K562 (cell line): ENCODE data around the gene ABHD17C. TPM values are rescaled to one million over a fixed set of nuclear protein-coding genes. Genes with fewer than 3 reads are reported as not detected.

Experiments used
- ATAC-seq: fragments of 200-7000 bp; cut with Tn5 transposase; 3 replicates; pipeline ENCODE4 v1.9.1; 2020; ENCODE audit warnings: moderate library complexity
- BruUV-seq: library from RNA; stranded (reverse); fragments of 400-500 nt; replicated peaks from 2 replicates; lab custom pipeline; 2021; lab: Mats Ljungman, UMichigan
- CTCF ChIA-PET: fragments of 300-600 bp; formaldehyde crosslinking; extraction: SDS; loops from one replicate; lab custom pipeline; 2021; ENCODE audit warnings: low intra/inter-chr PET ratio; lab: Yijun Ruan, JAX
- POLR2A ChIA-PET: fragments of 300-600, 350-650 bp; sonication (Branson Sonifier 250); formaldehyde crosslinking; extraction: SDS; loops from one replicate; lab custom pipeline; 2021; ENCODE audit warnings: antibody characterized with exemption, inconsistent platforms; lab: Yijun Ruan, JAX
- DNase-seq, 4 experiments: peaks; one replicate each; pipeline versions ENCODE4 v3.0.0 to v3.0.0-alpha.2; 2011 to 2018; ENCODE audit warnings: low spot score in 3 of 4, mixed read lengths in 3 of 4; ENCODE audit errors: extremely low read depth in 1 of 4
- FAIRE-seq: peaks from 2 replicates; lab custom pipeline; 2011; peaks lifted over from hg19 to GRCh38; lab: Jason Lieb, UNC
- H2AFZ ChIP-seq: 2 replicates; pipeline ENCODE4 v1.6.0; 2011; ENCODE audit warnings: low read depth, low read length, control low read depth, inconsistent platforms
- H3K27ac ChIP-seq: fragments of 200-600 bp; 3 replicates; pipeline ENCODE4 v1.8.0; 2011; ENCODE audit warnings: low read depth, mild to moderate bottlenecking, control low read depth, inconsistent platforms, low read length, moderate library complexity, mixed read lengths; ENCODE audit errors: extremely low read depth
- H3K27me3 ChIP-seq, 2 experiments: fragments of 300-600 bp in 1 of 2; 2 replicates in 1 of 2; 3 replicates in 1 of 2; pipeline versions ENCODE4 v1.6.0 to v1.8.0; 2011; ENCODE audit warnings: inconsistent platforms in 2 of 2, low read length in 2 of 2, mild to moderate bottlenecking in 1 of 2, mixed read lengths in 1 of 2, moderate library complexity in 1 of 2; ENCODE audit not compliant: control insufficient read depth in 2 of 2, insufficient read depth in 2 of 2
- H3K36me3 ChIP-seq: fragments of 300-600 bp; 3 replicates; pipeline ENCODE4 v1.8.0; 2011; ENCODE audit warnings: mild to moderate bottlenecking, low read length, inconsistent platforms; ENCODE audit not compliant: control insufficient read depth, insufficient read depth
- H3K4me1 ChIP-seq, 2 experiments: fragments of 200-600 bp in 1 of 2; replicated peaks in 1 of 2; 2 replicates in 1 of 2; 3 replicates in 1 of 2; pipeline versions ENCODE4 v1.5.1 to v1.8.0; 2011; ENCODE audit warnings: inconsistent platforms in 2 of 2, low read length in 2 of 2, mild to moderate bottlenecking in 1 of 2, mixed read lengths in 1 of 2, moderate library complexity in 1 of 2; ENCODE audit not compliant: control insufficient read depth in 2 of 2, insufficient read depth in 2 of 2
- H3K4me2 ChIP-seq: 2 replicates; pipeline ENCODE4 v1.6.1; 2011; ENCODE audit warnings: low read length, control low read depth, inconsistent platforms, mixed read lengths; ENCODE audit not compliant: insufficient read depth
- H3K4me3 ChIP-seq: fragments of 200-600 bp; sonication (generic), shearing (Covaris generic); 2 replicates; pipeline ENCODE4 v1.5.1; 2016; ENCODE audit warnings: control low read depth, inconsistent platforms
- H3K79me2 ChIP-seq: fragments of 200-600 bp; 3 replicates; pipeline ENCODE4 v1.8.0; 2011; ENCODE audit warnings: low read length, inconsistent platforms; ENCODE audit not compliant: control insufficient read depth, insufficient read depth
- H3K9ac ChIP-seq, 2 experiments: 2 replicates each; pipeline versions ENCODE4 v1.6.0 to v1.6.1; 2011; ENCODE audit warnings: low read depth in 2 of 2, low read length in 2 of 2, control low read depth in 1 of 2, inconsistent platforms in 1 of 2, mild to moderate bottlenecking in 1 of 2, mixed read lengths in 1 of 2; ENCODE audit not compliant: insufficient read depth in 1 of 2
- H3K9me1 ChIP-seq: one replicate; pipeline ENCODE4 v1.6.0; 2011; ENCODE audit warnings: inconsistent platforms, mild to moderate bottlenecking, low read length, moderate library complexity; ENCODE audit not compliant: control insufficient read depth, insufficient read depth
- H3K9me3 ChIP-seq: replicated peaks from 2 replicates; pipeline ENCODE4 v1.5.1; 2011; ENCODE audit warnings: low read depth, low read length, inconsistent platforms; ENCODE audit not compliant: control insufficient read depth, insufficient read depth
- H4K20me1 ChIP-seq: replicated peaks from 2 replicates; pipeline ENCODE4 v1.6.1; 2011; ENCODE audit warnings: low read length, inconsistent platforms, mixed read lengths; ENCODE audit not compliant: control insufficient read depth, insufficient read depth
- POLR2AphosphoS5 ChIP-seq: IDR thresholded peaks from 2 replicates; pipeline ENCODE4 v1.6.1; 2011; ENCODE audit warnings: mild to moderate bottlenecking, low read depth, low read length, moderate library complexity; ENCODE audit not compliant: control insufficient read depth, insufficient read depth
- SAFB2 ChIP-seq: fragments of 200-400 bp; formaldehyde crosslinking; IDR thresholded peaks from 2 replicates; pipeline ENCODE4 v1.6.1; 2018; ENCODE audit warnings: borderline replicate concordance, low read length, low read depth, moderate library complexity; ENCODE audit not compliant: severe bottlenecking
- SNIP1 ChIP-seq: fragments of 450-650 bp; IDR thresholded peaks from 2 replicates; pipeline ENCODE4 v1.7.1; 2017; ENCODE audit warnings: low read depth, mild to moderate bottlenecking
- ZC3H11A ChIP-seq: IDR thresholded peaks from 2 replicates; pipeline ENCODE4 v1.6.1; 2012; ENCODE audit warnings: low read depth, low read length, improper control_type of control experiment
- ZNF274 ChIP-seq: IDR thresholded peaks from 2 replicates; pipeline ENCODE4 v1.6.1; 2011; ENCODE audit warnings: low read depth, mild to moderate bottlenecking, low read length, moderate library complexity, borderline replicate concordance
- WGBS: fragments of 100-300 bp; shearing (Covaris generic); methylation state at CpG from one replicate; pipeline ENCODE4 v1.1.6; 2016; ENCODE audit warnings: low coverage, mixed read lengths; ENCODE audit not compliant: insufficient coverage; ENCODE audit errors: missing lambda C conversion rate; 5-methylcytosine and 5-hydroxymethylcytosine counted together
- in situ Hi-C: fragments of 300-500 bp; cut with MboI; formaldehyde crosslinking; loops from 4 replicates; pipeline ENCODE4 v1.15.0; 2018; ENCODE audit warnings: inconsistent platforms, mixed read lengths
- intact Hi-C: fragments of 100-400 bp; cut with micrococcal nuclease; formaldehyde crosslinking; loops from 2 replicates; pipeline ENCODE4 v1.14.2; 2022
- polyA plus RNA-seq, 8 experiments: library from polyadenylated mRNA; depleted of rRNA in 4 of 8; stranded (reverse) in 5 of 8; unstranded in 3 of 8; fragments of >200 nt; fragmentation: Nextera tagmentation in 2 of 8; fragmentation: Illumina TruSeq in 1 of 8; extraction: Ambion mirVana in 2 of 8; extraction: Trizol in 1 of 8; gene quantifications; 2 replicates each; pipeline versions ENCODE4 v1.2.1 to v1.2.3, GENCODE V29; 2011 to 2014; ENCODE audit warnings: inconsistent platforms in 1 of 8, missing spikeins in 1 of 8
- total RNA-seq, 7 experiments: library from RNA; depleted of rRNA in 6 of 7; stranded (reverse); fragments of >200 nt in 6 of 7; fragmentation: Illumina TruSeq in 2 of 7; extraction: Trizol in 2 of 7; gene quantifications; 2 replicates each; pipeline versions ENCODE4 v1.2.1 to v1.2.3, GENCODE V29; 2011 to 2021; ENCODE audit warnings: low replicate concordance in 1 of 7
- TF ChIP-seq, protein P1 (sequence below): fragments of 450-650 bp; formaldehyde crosslinking; IDR thresholded peaks from 2 replicates; pipeline ENCODE4 v1.4.0; 2020; ENCODE audit warnings: mild to moderate bottlenecking, mixed read lengths

Gene ABHD17C
- total and polyA plus RNA-seq, 9 of the 15 experiments (the other 6 are each of a cell fraction or from before 2014, with no cell fraction given): 0.04 to 0.42 (median 0.19) TPM; not detected in 1

GRCh38 chr15:80711886-80712285 is 16.8 kb downstream of the ABHD17C start:
- intact Hi-C loops: no loop called here
- no peak overlapping the region for H3K4me3 ChIP-seq
- no peaks in the 10 kb centered on the region for H3K9me3 ChIP-seq
- H3K27me3 ChIP-seq: peaks cover 7 to 12% of the 10 kb centered on the region in 2 experiments; a peak in 3 of 5 replicates
- H3K27ac ChIP-seq: no peak overlapping the region
- 0% methylated on average over 6 of the region's 6 CpGs for WGBS
- H3K36me3 ChIP-seq: no peaks in the 10 kb centered on the region
- no peaks in the 10 kb centered on the region for H3K9me1 ChIP-seq
- ChIA-PET CTCF (no interaction called here), POLR2A (no interaction called here)
- no peak overlapping the region for H3K9ac ChIP-seq
- H3K4me2 ChIP-seq: no peak overlapping the region
- in situ Hi-C loops: no loop called here
- H3K4me1 ChIP-seq: no peaks in the 10 kb centered on the region
- no peak for TF ChIP-seq ZC3H11A
- FAIRE-seq (no peak), DNase-seq (no peak), ATAC-seq (no peak)
- H2AFZ ChIP-seq: no peak overlapping the region
- H3K79me2 ChIP-seq: no peaks in the 10 kb centered on the region
- H4K20me1 ChIP-seq: no peaks in the 10 kb centered on the region
- no TSS peak for BruUV-seq

DNA sequence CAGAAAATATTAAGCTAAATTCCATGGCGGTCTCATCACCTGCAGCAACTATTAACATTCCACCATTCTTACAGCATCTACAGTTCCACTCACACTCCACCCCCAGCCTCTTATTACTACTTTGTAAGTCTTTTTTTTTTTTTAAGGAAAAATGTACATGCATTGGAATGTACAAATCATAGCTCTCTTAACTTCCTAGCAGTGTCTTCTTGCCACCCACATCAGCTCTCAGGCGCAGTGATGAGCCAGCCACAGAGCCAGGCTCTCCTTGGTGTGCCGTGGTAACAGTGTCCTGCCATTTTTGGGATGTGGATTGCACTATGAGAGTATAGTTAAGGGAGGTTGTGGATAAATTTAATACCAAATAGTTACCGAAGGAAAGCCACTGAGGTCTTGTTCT is 17.8 kb downstream of the ABHD17C start:
- POLR2A ChIA-PET: interaction anchor here (0.6 to 0.8 kb wide), 2 partner anchors 12 to 244 kb away, joined by 3 read pairs; no protein-coding TSS in a partner anchor
- DNase-seq (no peak), ATAC-seq (no peak), FAIRE-seq (no peak)
- Histone ChIP-seq H3K9ac (no peak overlapping the region), H4K20me1 (no peaks in the 10 kb centered on the region), H3K4me1 (no peaks in the 10 kb centered on the region), H3K4me2 (no peak overlapping the region), H3K4me3 (no peak overlapping the region), H3K9me3 (no peaks in the 10 kb centered on the region), H3K79me2 (no peaks in the 10 kb centered on the region), H3K36me3 (no peaks in the 10 kb centered on the region), H3K9me1 (no peaks in the 10 kb centered on the region), H3K27ac (no peak overlapping the region), H3K27me3 (peaks cover 7 to 12% of the 10 kb centered on the region in 2 experiments; a peak in 3 of 5 replicates), H2AFZ (no peak overlapping the region)
- 0% methylated on average over 4 of the region's 4 CpGs for WGBS
- intact Hi-C loops (no loop called here), in situ Hi-C loops (no loop called here)
- BruUV-seq: no TSS peak
- CTCF ChIA-PET: no interaction called here
- TF ChIP-seq SAFB2 (no peak), POLR2AphosphoS5 (no peak), ZNF274 (no peak), SNIP1 (no peak)
- TF ChIP-seq, protein P1, sequence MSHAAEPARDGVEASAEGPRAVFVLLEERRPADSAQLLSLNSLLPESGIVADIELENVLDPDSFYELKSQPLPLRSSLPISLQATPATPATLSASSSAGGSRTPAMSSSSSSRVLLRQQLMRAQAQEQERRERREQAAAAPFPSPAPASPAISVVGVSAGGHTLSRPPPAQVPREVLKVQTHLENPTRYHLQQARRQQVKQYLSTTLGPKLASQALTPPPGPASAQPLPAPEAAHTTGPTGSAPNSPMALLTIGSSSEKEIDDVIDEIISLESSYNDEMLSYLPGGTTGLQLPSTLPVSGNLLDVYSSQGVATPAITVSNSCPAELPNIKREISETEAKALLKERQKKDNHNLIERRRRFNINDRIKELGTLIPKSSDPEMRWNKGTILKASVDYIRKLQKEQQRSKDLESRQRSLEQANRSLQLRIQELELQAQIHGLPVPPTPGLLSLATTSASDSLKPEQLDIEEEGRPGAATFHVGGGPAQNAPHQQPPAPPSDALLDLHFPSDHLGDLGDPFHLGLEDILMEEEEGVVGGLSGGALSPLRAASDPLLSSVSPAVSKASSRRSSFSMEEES (CRISPR knock-in tag): no peak
